Endothelial cell (in vitro differentiated cells): ENCODE results near the gene CACNA2D3. TPM values are rescaled to one million over a fixed set of nuclear protein-coding genes. Genes with fewer than 3 reads are reported as not detected.

ENCODE experiments used
- DNase-seq: peaks from one replicate; pipeline ENCODE4 v3.0.0; 2021; ENCODE audit warnings: low spot score
- H3K27ac Mint-ChIP-seq: one replicate; pipeline ENCODE4 v1.8.0; 2021; ENCODE audit warnings: mixed read lengths, inconsistent platforms; ENCODE audit not compliant: unreplicated experiment
- H3K27me3 Mint-ChIP-seq: one replicate; pipeline ENCODE4 v1.8.0; 2021; ENCODE audit warnings: mild to moderate bottlenecking, moderate library complexity, mixed read lengths, inconsistent platforms; ENCODE audit not compliant: unreplicated experiment
- H3K36me3 Mint-ChIP-seq: one replicate; pipeline ENCODE4 v1.8.0; 2021; ENCODE audit warnings: mild to moderate bottlenecking, low read depth, mixed read lengths, inconsistent platforms; ENCODE audit not compliant: unreplicated experiment
- H3K4me1 Mint-ChIP-seq: one replicate; pipeline ENCODE4 v1.8.0; 2021; ENCODE audit warnings: mild to moderate bottlenecking, mixed read lengths, inconsistent platforms; ENCODE audit not compliant: unreplicated experiment
- H3K4me3 Mint-ChIP-seq: one replicate; pipeline ENCODE4 v1.8.0; 2021; ENCODE audit warnings: mild to moderate bottlenecking, mixed read lengths, inconsistent platforms; ENCODE audit not compliant: unreplicated experiment
- H3K9me3 Mint-ChIP-seq: one replicate; pipeline ENCODE4 v1.8.0; 2021; ENCODE audit warnings: mixed read lengths, inconsistent platforms; ENCODE audit not compliant: unreplicated experiment
- total RNA-seq: library from RNA; stranded (reverse); fragmentation: NEBNext Ultra II Directional; extraction: Animal tissue kit (Norgen Biotek cat#: 25700); gene quantifications from one replicate; pipeline ENCODE4 v1.2.1, GENCODE V29; 2021; ENCODE audit not compliant: unreplicated experiment
- TF ChIP-seq, protein P1 (sequence below): fragments of 200-600 bp; sonication (generic); IDR thresholded peaks from one replicate; pipeline ENCODE4 v1.5.0; 2021; ENCODE audit warnings: antibody characterized with exemption; ENCODE audit not compliant: unreplicated experiment

CACNA2D3 gene
- total RNA-seq, 1 donor from 2014 or later = 0.46 TPM

DNA sequence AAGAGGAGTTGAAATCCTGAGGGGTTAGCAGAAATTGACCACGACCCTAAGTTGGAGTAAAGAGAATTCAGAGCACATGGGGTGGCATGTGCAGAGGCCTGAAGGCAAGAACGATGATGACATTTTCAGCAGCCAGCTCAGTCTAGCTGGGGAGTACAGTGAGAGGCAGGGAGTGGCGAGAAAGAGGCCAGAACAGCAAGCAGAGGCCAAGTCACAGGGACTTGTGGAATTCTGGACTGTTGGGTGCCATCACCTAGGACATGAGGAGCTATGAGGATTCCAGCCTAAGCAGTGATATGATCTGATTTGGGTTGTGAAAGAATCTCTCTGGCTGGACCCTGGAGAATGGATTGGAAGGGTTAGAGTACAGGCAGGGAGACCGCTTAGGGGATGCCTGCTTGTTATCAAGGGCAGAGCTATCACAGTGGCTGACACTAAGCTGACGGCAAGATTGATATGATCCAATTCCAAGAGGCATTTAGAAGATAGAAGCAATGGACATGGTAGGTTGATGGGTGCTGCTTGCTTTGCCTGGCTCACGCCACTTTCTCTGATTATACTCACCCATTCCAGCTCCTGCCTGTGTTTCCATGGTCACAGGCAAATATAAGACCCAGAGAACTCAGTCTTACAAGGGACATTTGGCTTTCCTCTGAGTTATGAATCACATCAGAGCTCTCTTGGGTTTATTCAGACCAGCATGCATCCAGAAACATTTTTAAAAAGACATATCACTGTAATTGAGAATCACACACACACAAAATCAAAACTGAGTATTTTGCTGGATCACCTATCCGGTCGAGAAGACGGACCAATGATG lies 739.1 kb downstream of the CACNA2D3 start:
- TF ChIP-seq, protein P1, sequence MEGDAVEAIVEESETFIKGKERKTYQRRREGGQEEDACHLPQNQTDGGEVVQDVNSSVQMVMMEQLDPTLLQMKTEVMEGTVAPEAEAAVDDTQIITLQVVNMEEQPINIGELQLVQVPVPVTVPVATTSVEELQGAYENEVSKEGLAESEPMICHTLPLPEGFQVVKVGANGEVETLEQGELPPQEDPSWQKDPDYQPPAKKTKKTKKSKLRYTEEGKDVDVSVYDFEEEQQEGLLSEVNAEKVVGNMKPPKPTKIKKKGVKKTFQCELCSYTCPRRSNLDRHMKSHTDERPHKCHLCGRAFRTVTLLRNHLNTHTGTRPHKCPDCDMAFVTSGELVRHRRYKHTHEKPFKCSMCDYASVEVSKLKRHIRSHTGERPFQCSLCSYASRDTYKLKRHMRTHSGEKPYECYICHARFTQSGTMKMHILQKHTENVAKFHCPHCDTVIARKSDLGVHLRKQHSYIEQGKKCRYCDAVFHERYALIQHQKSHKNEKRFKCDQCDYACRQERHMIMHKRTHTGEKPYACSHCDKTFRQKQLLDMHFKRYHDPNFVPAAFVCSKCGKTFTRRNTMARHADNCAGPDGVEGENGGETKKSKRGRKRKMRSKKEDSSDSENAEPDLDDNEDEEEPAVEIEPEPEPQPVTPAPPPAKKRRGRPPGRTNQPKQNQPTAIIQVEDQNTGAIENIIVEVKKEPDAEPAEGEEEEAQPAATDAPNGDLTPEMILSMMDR = no peak
- Mint-ChIP-seq H3K27ac (no peak overlapping the region), H3K9me3 (no peaks in the 10 kb centered on the region), H3K4me3 (no peak overlapping the region), H3K4me1 (no peaks in the 10 kb centered on the region), H3K36me3 (no peaks in the 10 kb centered on the region), H3K27me3 (no peaks in the 10 kb centered on the region)
- DNase-seq = no peak

- Mint-ChIP-seq H3K27me3 (no peaks in the 10 kb centered on the region), H3K4me1 (no peaks in the 10 kb centered on the region)
These were observed 740.2 kb downstream of the CACNA2D3 start for GRCh38 chr3:54862526-54862925.

DNA sequence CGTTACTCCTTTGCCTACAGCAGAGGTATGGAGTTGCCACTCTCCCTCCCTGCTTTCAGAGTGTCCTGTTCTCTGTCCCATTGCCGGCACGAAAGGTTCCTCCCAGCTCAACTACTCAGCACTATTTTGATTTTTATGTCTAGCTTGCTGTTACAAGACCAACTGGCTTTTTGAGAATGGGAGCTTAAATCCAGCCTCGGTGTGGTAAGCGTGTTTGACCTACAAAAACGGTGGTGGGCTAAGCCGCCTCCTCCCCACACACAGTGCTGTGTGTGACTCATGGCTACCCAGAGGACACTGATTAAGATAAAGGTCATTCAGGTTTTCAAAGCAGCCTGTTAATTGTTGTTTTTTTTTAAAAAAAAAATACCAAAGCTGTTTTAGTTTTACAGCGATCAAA lies 741.0 kb downstream of the CACNA2D3 start:
- TF ChIP-seq, protein P1 = no peak
- Mint-ChIP-seq H3K36me3 (no peaks in the 10 kb centered on the region), H3K9me3 (no peaks in the 10 kb centered on the region), H3K4me3 (no peak overlapping the region), H3K4me1 (no peaks in the 10 kb centered on the region), H3K27ac (no peak overlapping the region), H3K27me3 (no peaks in the 10 kb centered on the region)
- no peak for DNase-seq

More at GRCh38 chr3:54862526-54862925, 740.2 kb downstream of the CACNA2D3 start:
- Mint-ChIP-seq H3K4me3 (no peak overlapping the region), H3K9me3 (no peaks in the 10 kb centered on the region), H3K27ac (no peak overlapping the region), H3K36me3 (no peaks in the 10 kb centered on the region)
- TF ChIP-seq, protein P1 = no peak
- no peak for DNase-seq

DNA sequence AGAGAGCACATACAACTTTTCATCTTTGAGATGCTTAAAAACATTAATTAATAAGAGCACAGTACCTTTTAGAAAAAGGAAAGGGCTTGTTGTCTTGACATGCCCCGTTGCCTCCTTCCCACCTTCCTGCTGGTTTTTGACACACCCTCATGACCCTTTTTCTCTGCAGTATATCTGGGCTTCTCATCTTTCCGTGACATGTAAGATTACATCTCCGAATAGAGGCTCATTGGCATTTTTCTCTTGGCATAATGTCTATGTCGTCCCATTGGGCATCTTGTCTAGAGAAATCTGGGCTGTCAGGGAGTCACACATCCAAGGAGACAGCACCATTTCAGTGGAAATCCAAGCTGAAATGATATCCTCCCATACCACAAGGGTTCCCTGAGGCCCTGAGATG lies 741.4 kb downstream of the CACNA2D3 start:
- Mint-ChIP-seq H3K27ac (no peak overlapping the region), H3K27me3 (no peaks in the 10 kb centered on the region), H3K4me1 (no peaks in the 10 kb centered on the region), H3K9me3 (no peaks in the 10 kb centered on the region), H3K36me3 (no peaks in the 10 kb centered on the region), H3K4me3 (no peak overlapping the region)
- TF ChIP-seq, protein P1 = no peak
- no peak for DNase-seq

- Mint-ChIP-seq H3K4me1 (no peaks in the 10 kb centered on the region), H3K27me3 (no peaks in the 10 kb centered on the region), H3K27ac (no peak overlapping the region), H3K9me3 (no peaks in the 10 kb centered on the region), H3K36me3 (no peaks in the 10 kb centered on the region), H3K4me3 (no peak overlapping the region)
- no peak for DNase-seq
- TF ChIP-seq, protein P1 = no peak
These were observed 743.0 kb downstream of the CACNA2D3 start for GRCh38 chr3:54865316-54865715.
